Testis (tissue), 3 donors: Measurements from ENCODE around the gene EXTL2. TPM values are rescaled to one million over a fixed set of nuclear protein-coding genes. Genes with fewer than 3 reads are reported as not detected.

Experiments used
- DNase-seq: peaks from one replicate; pipeline ENCODE4 v3.0.0-alpha.2; 2019
- H3K27ac ChIP-seq, 2 donors: fragments of 200-600 bp; sonication (generic); one replicate each; pipeline ENCODE4 v1.5.1; 2019
- H3K27me3 ChIP-seq: fragments of 200-600 bp; sonication (generic); one replicate; pipeline ENCODE4 v1.5.1; 2019
- H3K36me3 ChIP-seq: fragments of 200-600 bp; sonication (generic); one replicate; pipeline ENCODE4 v1.5.1; 2017; ENCODE audit warnings: low read depth; ENCODE audit errors: missing control alignments
- H3K4me1 ChIP-seq: fragments of 200-600 bp; sonication (generic); one replicate; pipeline ENCODE4 v1.5.1; 2019
- H3K4me3 ChIP-seq, 2 donors: fragments of 200-600 bp; sonication (generic); one replicate each; pipeline ENCODE4 v1.5.1; 2017 to 2019
- H3K9me3 ChIP-seq: fragments of 200-600 bp; sonication (generic); one replicate; pipeline ENCODE4 v1.5.1; 2017
- POLR2A ChIP-seq: fragments of 450-650 bp; IDR thresholded peaks from one replicate; pipeline ENCODE4 v1.6.1; 2017; ENCODE audit warnings: antibody characterized with exemption, mild to moderate bottlenecking, moderate library complexity
- WGBS, 2 donors: methylation state at CpG; one replicate each; pipeline ENCODE4 v1.1.5; 2018; 5-methylcytosine and 5-hydroxymethylcytosine counted together
- intact Hi-C: fragments of 100-400 bp; cut with DNase I; formaldehyde crosslinking; loops from one replicate; pipeline ENCODE4 v1.15.1; 2023; ENCODE audit warnings: low total_unique reads
- polyA plus RNA-seq: library from polyadenylated mRNA; stranded (reverse); fragments of 350-450 nt; fragmentation: Illumina TruSeq; extraction: RNeasy Lipid Tissue Mini Kit (QIAGEN cat#74804); gene quantifications from one replicate; pipeline ENCODE4 v1.2.3, GENCODE V29; 2014; ENCODE audit warnings: low read depth, low replicate concordance; ENCODE audit not compliant: insufficient read depth
- total RNA-seq, 2 donors: library from RNA; depleted of rRNA; stranded (reverse); fragments of >200 nt; gene quantifications; one replicate each; pipeline ENCODE4 v1.2.3, GENCODE V29; 2016
- TF ChIP-seq, protein P1 (sequence below), 3 experiments: fragments of 450-650 bp in 2 of 3; fragments of 200-600 bp in 1 of 3; sonication (generic) in 1 of 3; IDR thresholded peaks; one replicate each; pipeline ENCODE4 v1.5.1; 2016 to 2019; ENCODE audit warnings: antibody characterized with exemption in 3 of 3, mild to moderate bottlenecking in 2 of 3, moderate library complexity in 1 of 3

EXTL2 gene
- total and polyA plus RNA-seq, 3 donors from 2014 or later, result 12.8 to 16.9 (median 16.1) TPM

DNA sequence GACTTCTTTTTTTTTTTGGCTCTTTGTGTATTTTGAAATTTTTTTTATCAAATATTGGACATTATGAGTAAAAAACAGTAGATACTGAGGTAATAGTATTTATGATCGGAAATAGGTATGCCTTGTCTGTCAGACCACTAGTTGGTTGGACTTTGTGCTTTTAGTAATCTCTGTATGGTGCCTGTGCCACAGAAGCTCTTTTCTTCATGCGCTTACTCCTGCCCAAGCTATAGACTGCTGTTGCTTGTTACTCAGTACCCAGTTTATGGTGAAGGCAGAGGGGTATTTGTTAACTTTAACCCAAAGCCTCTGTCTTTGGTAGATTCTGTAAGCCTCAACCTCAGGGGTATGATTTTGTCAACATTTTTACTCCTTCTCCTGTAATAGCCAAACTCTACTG is 9.9 kb upstream of the EXTL2 start:
- Histone ChIP-seq H3K27me3 (no peaks in the 10 kb centered on the region), H3K4me1 (no peaks in the 10 kb centered on the region), H3K9me3 (no peaks in the 10 kb centered on the region), H3K4me3 (no peak overlapping the region), H3K36me3 (no peaks in the 10 kb centered on the region), H3K27ac (no peak overlapping the region)
- TF ChIP-seq, protein P1, sequence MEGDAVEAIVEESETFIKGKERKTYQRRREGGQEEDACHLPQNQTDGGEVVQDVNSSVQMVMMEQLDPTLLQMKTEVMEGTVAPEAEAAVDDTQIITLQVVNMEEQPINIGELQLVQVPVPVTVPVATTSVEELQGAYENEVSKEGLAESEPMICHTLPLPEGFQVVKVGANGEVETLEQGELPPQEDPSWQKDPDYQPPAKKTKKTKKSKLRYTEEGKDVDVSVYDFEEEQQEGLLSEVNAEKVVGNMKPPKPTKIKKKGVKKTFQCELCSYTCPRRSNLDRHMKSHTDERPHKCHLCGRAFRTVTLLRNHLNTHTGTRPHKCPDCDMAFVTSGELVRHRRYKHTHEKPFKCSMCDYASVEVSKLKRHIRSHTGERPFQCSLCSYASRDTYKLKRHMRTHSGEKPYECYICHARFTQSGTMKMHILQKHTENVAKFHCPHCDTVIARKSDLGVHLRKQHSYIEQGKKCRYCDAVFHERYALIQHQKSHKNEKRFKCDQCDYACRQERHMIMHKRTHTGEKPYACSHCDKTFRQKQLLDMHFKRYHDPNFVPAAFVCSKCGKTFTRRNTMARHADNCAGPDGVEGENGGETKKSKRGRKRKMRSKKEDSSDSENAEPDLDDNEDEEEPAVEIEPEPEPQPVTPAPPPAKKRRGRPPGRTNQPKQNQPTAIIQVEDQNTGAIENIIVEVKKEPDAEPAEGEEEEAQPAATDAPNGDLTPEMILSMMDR (IDR thresholded peaks at IDR 0.05), result no peak
- TF ChIP-seq POLR2A, result no peak
- WGBS, 2 donors, result 97 to 100% methylated on average over 2 of the region's 2 CpGs
- DNase-seq, result no peak
- intact Hi-C loops, result no loop called here

DNA sequence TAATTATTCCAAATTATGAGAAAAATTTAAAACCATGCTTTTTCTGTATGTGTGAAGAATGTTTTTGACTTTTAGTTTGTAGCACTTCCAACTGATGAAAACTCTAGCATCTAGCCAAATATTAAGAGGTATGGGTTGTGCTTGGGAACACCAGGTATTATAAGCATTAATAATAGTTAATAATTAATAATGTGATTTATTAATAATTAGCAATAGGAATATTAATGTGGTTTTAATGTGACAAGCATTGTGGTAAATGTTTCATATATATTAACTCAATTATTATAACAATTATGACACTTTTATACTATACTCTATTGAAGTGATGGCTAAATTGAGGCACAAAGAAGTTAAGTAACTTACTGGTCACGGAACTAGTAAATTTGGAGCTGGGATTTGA is 9.1 kb upstream of the EXTL2 start:
- 97 to 98% methylated on average over 1 of the region's 1 CpG for WGBS, 2 donors
- no peaks in the 10 kb centered on the region for H3K36me3 ChIP-seq
- TF ChIP-seq POLR2A, result no peak
- TF ChIP-seq, protein P1 (IDR thresholded peaks at IDR 0.05), result no peak

DNA sequence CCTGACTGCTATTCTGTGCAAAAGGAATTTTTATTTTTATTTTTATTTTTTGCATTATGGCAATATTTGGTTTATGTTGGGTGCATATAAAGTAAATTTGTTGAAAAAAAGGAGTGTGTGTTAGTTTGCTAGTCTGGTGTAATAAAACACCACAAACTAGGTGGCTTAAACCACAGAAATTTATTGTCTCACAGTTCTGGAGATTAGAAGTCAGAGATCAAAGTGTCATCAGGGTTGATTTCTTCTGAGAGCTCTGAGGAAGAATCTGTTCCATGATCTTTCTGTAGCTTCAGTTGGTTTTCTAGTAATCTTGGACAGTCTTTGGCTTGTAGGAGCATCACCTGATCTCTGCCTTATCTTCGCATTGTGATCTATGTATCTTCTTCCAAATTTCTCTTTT is 7.7 kb upstream of the EXTL2 start:
- Histone ChIP-seq H3K36me3 (no peaks in the 10 kb centered on the region), H3K4me1 (peaks cover 2% of the 10 kb centered on the region), H3K27ac (no peak overlapping the region)

More for the DNA sequence above, 9.1 kb upstream of the EXTL2 start:
- no peak overlapping the region for H3K27ac ChIP-seq
- no peak for DNase-seq
- no peaks in the 10 kb centered on the region for H3K9me3 ChIP-seq
- H3K4me3 ChIP-seq, result no peak overlapping the region
- H3K27me3 ChIP-seq, result no peaks in the 10 kb centered on the region
- H3K4me1 ChIP-seq, result no peaks in the 10 kb centered on the region
- intact Hi-C loops, result no loop called here

DNA sequence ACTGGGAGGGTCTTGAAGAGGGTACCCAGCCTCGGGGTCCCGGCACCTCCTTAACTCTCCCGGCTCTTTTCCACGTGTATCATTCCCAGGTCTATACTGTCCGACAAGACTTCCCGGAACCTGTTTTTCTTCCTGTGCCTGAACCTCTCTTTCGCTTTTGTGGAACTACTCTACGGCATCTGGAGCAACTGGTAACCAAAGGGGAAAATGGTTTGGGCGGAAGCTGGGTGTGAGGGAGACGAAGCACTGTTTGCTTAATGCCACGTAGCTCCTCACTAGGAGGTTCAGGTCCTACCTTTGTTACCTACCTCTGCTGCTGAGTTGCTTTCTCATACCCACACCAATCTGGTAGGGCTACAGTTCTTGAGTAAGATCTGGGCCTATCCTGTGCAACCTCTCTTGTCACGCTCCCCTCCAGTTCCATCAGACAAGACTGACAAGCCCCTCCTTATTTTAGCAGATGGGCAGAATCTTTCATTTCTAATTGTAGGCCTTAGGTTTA is 1.9 kb upstream of the EXTL2 start:
- WGBS, 2 donors, result 0 to 1% methylated on average over 12 of the region's 12 CpGs
- peak overlapping the region; percentile 65 to 96 for H3K4me3 ChIP-seq
- peak overlapping the region; percentile 85 to 92 for H3K27ac ChIP-seq
- no peaks in the 10 kb centered on the region for H3K36me3 ChIP-seq
- peaks cover 6% of the 10 kb centered on the region for H3K4me1 ChIP-seq
- no peaks in the 10 kb centered on the region for H3K27me3 ChIP-seq
- intact Hi-C loops, result no loop called here
- no peak for TF ChIP-seq POLR2A
- TF ChIP-seq, protein P1 (IDR thresholded peaks at IDR 0.05), result no peak
- DNase-seq, result peak; percentile 25
- no peaks in the 10 kb centered on the region for H3K9me3 ChIP-seq

More for the DNA sequence above, 7.7 kb upstream of the EXTL2 start:
- no peak overlapping the region for H3K4me3 ChIP-seq
- no peaks in the 10 kb centered on the region for H3K9me3 ChIP-seq
- TF ChIP-seq, protein P1 (IDR thresholded peaks at IDR 0.05), result no peak
- TF ChIP-seq POLR2A, result no peak
- no peaks in the 10 kb centered on the region for H3K27me3 ChIP-seq
- WGBS, 2 donors, result 98 to 100% methylated on average over 1 of the region's 1 CpG
- intact Hi-C loops, result no loop called here
- DNase-seq, result no peak
